GM12892 (cell line): ENCODE data around the gene CDC5L.

ENCODE experiments used
- POLR2A ChIP-seq: IDR thresholded peaks from 2 replicates; pipeline ENCODE4 v1.6.1; 2011; ENCODE audit warnings: low read depth, low read length, control low read depth
- POLR2AphosphoS5 ChIP-seq: IDR thresholded peaks from 2 replicates; pipeline ENCODE4 v1.6.1; 2011; ENCODE audit warnings: low read depth, low read length, control low read depth

- TF ChIP-seq POLR2A, result no peak
- no peak for TF ChIP-seq POLR2AphosphoS5
These were observed 16.7 kb downstream of the CDC5L start for GRCh38 chr6:44404022-44404714.
